ENCODE data around the gene PTPRD.

DNA sequence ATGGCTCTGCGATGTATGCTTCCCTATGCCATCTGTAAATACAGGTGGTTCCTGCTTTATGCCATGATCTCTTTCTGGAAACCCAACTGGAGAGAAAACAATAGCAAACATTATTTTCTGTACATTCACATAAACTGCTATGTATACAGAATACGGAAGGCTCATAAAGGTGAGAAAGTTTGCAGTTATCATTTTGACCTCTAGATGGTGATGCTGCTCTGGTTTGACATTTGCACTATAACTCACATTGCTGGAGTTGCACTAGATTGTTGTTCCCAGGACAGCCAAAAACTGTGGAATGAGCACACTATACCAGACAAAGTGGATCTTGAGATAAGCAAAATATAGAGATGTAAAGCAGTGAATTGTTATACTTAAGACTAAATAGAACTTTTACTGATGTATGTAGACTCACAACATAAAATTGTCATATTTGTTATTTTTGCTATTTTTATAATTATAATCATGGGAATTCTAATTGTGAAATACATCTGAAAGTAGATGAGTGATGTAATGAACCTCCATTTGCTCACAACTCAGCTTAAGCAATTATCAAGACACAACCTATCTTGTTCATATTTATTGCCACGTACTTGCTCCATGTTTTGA, 246.5 kb downstream of the PTPRD start:
- TF ChIP-seq, protein P1, sequence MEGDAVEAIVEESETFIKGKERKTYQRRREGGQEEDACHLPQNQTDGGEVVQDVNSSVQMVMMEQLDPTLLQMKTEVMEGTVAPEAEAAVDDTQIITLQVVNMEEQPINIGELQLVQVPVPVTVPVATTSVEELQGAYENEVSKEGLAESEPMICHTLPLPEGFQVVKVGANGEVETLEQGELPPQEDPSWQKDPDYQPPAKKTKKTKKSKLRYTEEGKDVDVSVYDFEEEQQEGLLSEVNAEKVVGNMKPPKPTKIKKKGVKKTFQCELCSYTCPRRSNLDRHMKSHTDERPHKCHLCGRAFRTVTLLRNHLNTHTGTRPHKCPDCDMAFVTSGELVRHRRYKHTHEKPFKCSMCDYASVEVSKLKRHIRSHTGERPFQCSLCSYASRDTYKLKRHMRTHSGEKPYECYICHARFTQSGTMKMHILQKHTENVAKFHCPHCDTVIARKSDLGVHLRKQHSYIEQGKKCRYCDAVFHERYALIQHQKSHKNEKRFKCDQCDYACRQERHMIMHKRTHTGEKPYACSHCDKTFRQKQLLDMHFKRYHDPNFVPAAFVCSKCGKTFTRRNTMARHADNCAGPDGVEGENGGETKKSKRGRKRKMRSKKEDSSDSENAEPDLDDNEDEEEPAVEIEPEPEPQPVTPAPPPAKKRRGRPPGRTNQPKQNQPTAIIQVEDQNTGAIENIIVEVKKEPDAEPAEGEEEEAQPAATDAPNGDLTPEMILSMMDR (IDR thresholded peaks at IDR 0.05), result peak in 3 of 6 experiments; percentile 50 to 66 (median 63)
- no peak for TF ChIP-seq POLR2A (IDR thresholded peaks at IDR 0.05)

Measured in thyroid gland (tissue), 4 donors.